Endothelial cell of umbilical vein (primary cell): Measurements from ENCODE around the gene IL1RL2.

Experiments used
- EZH2 ChIP-seq: IDR thresholded peaks from 2 replicates; pipeline ENCODE4 v1.6.1; 2012; ENCODE audit warnings: borderline replicate concordance, low read depth, mild to moderate bottlenecking, moderate library complexity, low read length, inconsistent platforms; ENCODE audit not compliant: severe bottlenecking
- POLR2A ChIP-seq: IDR thresholded peaks from 2 replicates; pipeline ENCODE4 v1.6.1; 2012; ENCODE audit warnings: low read depth, mild to moderate bottlenecking, control low read depth, low read length
- POLR2AphosphoS5 ChIP-seq: IDR thresholded peaks from 2 replicates; pipeline ENCODE4 v1.6.1; 2012; ENCODE audit warnings: low read depth, mild to moderate bottlenecking, control low read depth, low read length, moderate library complexity; ENCODE audit not compliant: insufficient read depth
- TF ChIP-seq, protein P1 (sequence below), 2 donors: IDR thresholded peaks; 1 replicate in 1 of 2; 2 replicates in 1 of 2; pipeline ENCODE4 v1.5.1; 2011; ENCODE audit warnings: low read length in 2 of 2, mild to moderate bottlenecking in 2 of 2, moderate library complexity in 2 of 2, control low read depth in 1 of 2, inconsistent platforms in 1 of 2, low read depth in 1 of 2; ENCODE audit not compliant: insufficient read depth in 1 of 2; ENCODE audit errors: extremely low read depth in 1 of 2

DNA sequence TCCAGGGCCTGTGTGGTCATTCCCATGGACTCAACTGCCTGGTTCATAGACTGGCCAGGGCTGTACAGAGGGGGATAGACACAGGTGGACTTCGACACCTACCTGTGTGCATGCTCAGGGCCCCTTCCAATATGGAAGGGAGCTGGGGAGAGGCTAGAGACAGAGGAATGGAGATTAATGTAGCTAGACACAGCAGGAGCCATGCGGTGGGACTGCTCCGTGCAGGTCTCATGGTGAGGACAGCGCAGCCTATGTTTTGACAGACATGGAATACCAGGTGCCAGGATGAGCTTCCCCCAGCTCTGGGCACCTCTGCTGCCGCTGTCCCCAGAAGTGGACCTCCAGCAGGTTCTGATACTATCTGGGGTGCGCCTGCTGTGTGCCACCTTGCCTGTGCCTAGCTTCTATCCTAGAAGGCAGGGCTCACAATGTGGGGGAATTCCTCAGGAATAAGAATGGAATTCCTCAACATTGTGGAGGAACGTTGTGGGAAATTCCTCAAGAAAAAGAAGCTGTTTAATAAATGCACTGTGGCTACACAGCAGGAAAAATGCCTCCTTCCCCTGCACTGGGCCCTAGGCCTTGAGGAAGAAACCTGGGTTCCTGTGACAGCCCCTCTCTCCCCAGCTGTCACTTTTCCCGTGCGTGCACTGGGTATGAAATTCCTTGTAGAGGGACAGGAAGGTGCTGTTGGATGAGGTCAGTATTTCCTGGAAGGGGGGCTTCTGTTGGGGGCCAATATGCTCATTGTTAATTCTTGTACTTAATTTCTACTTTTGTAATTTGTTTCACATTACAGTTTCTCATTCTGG, 37.0 kb upstream of the IL1RL2 start:
- TF ChIP-seq POLR2AphosphoS5 (no peak), POLR2A (no peak), EZH2 (no peak)
- TF ChIP-seq, protein P1, sequence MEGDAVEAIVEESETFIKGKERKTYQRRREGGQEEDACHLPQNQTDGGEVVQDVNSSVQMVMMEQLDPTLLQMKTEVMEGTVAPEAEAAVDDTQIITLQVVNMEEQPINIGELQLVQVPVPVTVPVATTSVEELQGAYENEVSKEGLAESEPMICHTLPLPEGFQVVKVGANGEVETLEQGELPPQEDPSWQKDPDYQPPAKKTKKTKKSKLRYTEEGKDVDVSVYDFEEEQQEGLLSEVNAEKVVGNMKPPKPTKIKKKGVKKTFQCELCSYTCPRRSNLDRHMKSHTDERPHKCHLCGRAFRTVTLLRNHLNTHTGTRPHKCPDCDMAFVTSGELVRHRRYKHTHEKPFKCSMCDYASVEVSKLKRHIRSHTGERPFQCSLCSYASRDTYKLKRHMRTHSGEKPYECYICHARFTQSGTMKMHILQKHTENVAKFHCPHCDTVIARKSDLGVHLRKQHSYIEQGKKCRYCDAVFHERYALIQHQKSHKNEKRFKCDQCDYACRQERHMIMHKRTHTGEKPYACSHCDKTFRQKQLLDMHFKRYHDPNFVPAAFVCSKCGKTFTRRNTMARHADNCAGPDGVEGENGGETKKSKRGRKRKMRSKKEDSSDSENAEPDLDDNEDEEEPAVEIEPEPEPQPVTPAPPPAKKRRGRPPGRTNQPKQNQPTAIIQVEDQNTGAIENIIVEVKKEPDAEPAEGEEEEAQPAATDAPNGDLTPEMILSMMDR (IDR thresholded peaks at IDR 0.05; ENCODE audit: extremely low read depth in 1 of 2, insufficient read depth in 1 of 2, low read depth in 1 of 2, low read length in 2 of 2), result no peak
